Esophagus (tissue), 2 donors: ENCODE measurements around the gene NPIPB9. TPM values are rescaled to one million over a fixed set of nuclear protein-coding genes. Genes with fewer than 3 reads are reported as not detected.

Experiments used
- H3K27ac ChIP-seq, 2 donors: one replicate each; pipeline ENCODE4 v1.5.1; 2013; ENCODE audit warnings: low read depth in 2 of 2, mild to moderate bottlenecking in 2 of 2, inconsistent platforms in 1 of 2, low read length in 1 of 2, moderate library complexity in 1 of 2
- H3K27me3 ChIP-seq, 2 donors: one replicate each; pipeline ENCODE4 v1.6.1; 2013; ENCODE audit warnings: low read length in 2 of 2, control low read depth in 1 of 2, mild to moderate bottlenecking in 1 of 2; ENCODE audit not compliant: insufficient read depth in 2 of 2, control insufficient read depth in 1 of 2
- H3K36me3 ChIP-seq, 2 donors: one replicate each; pipeline ENCODE4 v1.6.1; 2013; ENCODE audit warnings: low read length in 1 of 2; ENCODE audit not compliant: control insufficient read depth in 2 of 2, insufficient read depth in 2 of 2
- H3K4me1 ChIP-seq, 2 donors: one replicate each; pipeline ENCODE4 v1.6.1; 2013; ENCODE audit warnings: low read length in 1 of 2; ENCODE audit not compliant: control insufficient read depth in 2 of 2, insufficient read depth in 2 of 2
- H3K4me3 ChIP-seq, 2 donors: one replicate each; pipeline ENCODE4 v1.5.1; 2013; ENCODE audit warnings: low read length in 2 of 2, mild to moderate bottlenecking in 2 of 2, low read depth in 1 of 2, moderate library complexity in 1 of 2
- H3K9me3 ChIP-seq, 2 donors: one replicate each; pipeline ENCODE4 v1.6.1; 2013; ENCODE audit warnings: mild to moderate bottlenecking in 2 of 2, low read depth in 1 of 2, low read length in 1 of 2, moderate library complexity in 1 of 2; ENCODE audit not compliant: control insufficient read depth in 2 of 2, insufficient read depth in 1 of 2
- WGBS, 2 donors: extraction: QIAGEN DNeasy Blood & Tissue Kit; methylation state at CpG; one replicate each; pipeline ENCODE4 v1.1.7; 2013; 5-methylcytosine and 5-hydroxymethylcytosine counted together
- polyA plus RNA-seq, 2 donors: library from polyadenylated mRNA; stranded (reverse); fragments of 200-250 nt; gene quantifications; one replicate each; pipeline ENCODE4 v1.2.3, GENCODE V29; 2013
- donor health status: healthy with polysubstance abuse.
- donor health status: Bipolar disorder and iron deficiency.

NPIPB9 gene
- polyA plus RNA-seq, 2 donors: 0.14 to 0.79 TPM

DNA sequence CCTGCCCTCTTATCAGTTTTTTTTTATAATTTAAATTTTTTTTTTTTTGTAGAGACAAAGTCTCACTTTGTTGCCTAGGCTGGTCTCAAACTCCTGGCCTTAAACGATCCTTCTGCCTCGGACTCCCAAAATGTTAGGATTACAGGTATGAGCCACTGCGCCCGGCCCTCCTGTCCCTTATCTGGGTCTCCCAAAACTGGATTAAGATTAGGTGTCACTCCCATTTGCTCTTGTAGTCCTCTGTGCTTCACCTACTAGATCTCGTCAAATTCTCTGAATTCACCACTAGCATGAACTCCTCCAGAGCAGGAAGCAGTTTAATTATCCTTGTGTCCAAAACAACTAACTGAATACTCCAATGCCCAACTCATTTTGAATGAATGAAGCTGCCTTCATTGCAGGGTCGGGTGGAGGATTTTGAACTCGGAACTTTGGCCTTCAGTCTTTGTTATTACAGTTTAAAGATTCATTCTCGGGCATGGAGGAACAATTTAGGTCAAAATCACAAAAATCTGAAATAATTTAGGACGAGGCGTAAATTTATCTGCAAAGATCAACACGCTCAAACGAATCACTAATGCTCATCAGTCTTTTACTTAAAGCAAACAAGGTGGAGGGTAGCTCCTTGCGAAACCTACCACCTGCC, 70.4 kb downstream of the NPIPB9 start:
- Histone ChIP-seq H3K9me3 (no peaks in the 10 kb centered on the region), H3K27me3 (no peaks in the 10 kb centered on the region), H3K4me3 (peak overlapping the region; percentile 92 to 96), H3K27ac (peak overlapping the region in 1 of 2 donors; percentile 99), H3K4me1 (no peaks in the 10 kb centered on the region), H3K36me3 (peaks cover 0 to 9% of the 10 kb centered on the region in 2 donors)
- 26% methylated on average over 13 of the region's 13 CpGs for WGBS, 2 donors

Other genes with a start within 250 kb of the NPIPB9 start
- gene IL27, start 245.0 kb upstream of the NPIPB9 start, polyA plus RNA-seq: under 1 TPM; 0.04 to 0.14 TPM
- 100 to 1,000 TPM in 1 of 2 donors, 10 to 100 TPM in 1; 88.1 to 161 TPM for gene NUPR1, start 212.8 kb upstream of the NPIPB9 start, polyA plus RNA-seq
- 10 to 100 TPM; 16.3 to 17.6 TPM for gene SGF29, start 197.9 kb upstream of the NPIPB9 start, polyA plus RNA-seq
- under 1 TPM; 0.05 to 0.43 TPM for gene SULT1A2, start 154.7 kb upstream of the NPIPB9 start, polyA plus RNA-seq
- 1 to 10 TPM; 5.6 to 7.9 TPM for gene SULT1A1, start 141.7 kb upstream of the NPIPB9 start, polyA plus RNA-seq
- gene NPIPB8, start 113.7 kb upstream of the NPIPB9 start, polyA plus RNA-seq: under 1 TPM in 1 of 2 donors, not detected in 1; 0.06 TPM
- gene EIF3C, start 40.3 kb upstream of the NPIPB9 start, polyA plus RNA-seq: 100 to 1,000 TPM; 303 to 630 TPM
- 10 to 100 TPM; 37.9 to 82.1 TPM for gene ATXN2L, start 71.2 kb downstream of the NPIPB9 start, polyA plus RNA-seq
- 100 to 1,000 TPM; 175 to 188 TPM for gene TUFM, start 94.6 kb downstream of the NPIPB9 start, polyA plus RNA-seq
- gene SH2B1, start 112.1 kb downstream of the NPIPB9 start, polyA plus RNA-seq: 10 to 100 TPM; 19.9 to 42.7 TPM
- under 1 TPM; 0.25 to 0.69 TPM for gene ATP2A1, start 126.7 kb downstream of the NPIPB9 start, polyA plus RNA-seq
- 10 to 100 TPM; 23.5 to 46.9 TPM for gene RABEP2, start 173.5 kb downstream of the NPIPB9 start, polyA plus RNA-seq
- gene CD19, start 180.2 kb downstream of the NPIPB9 start, polyA plus RNA-seq: under 1 TPM; 0.22 to 0.41 TPM
- gene NFATC2IP, start 199.2 kb downstream of the NPIPB9 start, polyA plus RNA-seq: 10 to 100 TPM; 19.1 to 28.3 TPM
- 10 to 100 TPM; 22.2 to 24.6 TPM for gene SPNS1, start 223.0 kb downstream of the NPIPB9 start, polyA plus RNA-seq
- gene LAT, start 233.3 kb downstream of the NPIPB9 start, polyA plus RNA-seq: 10 to 100 TPM in 1 of 2 donors, 1 to 10 TPM in 1; 7.4 to 13.6 TPM